GM21360 (cell line): Measurements from ENCODE around the gene APPBP2.
A peak's percentile ranks its signal among the peaks of the same experiment; 100 is the strongest.

Experiments
- ATAC-seq: cut with Tn5 transposase; IDR thresholded peaks from one replicate; pipeline ENCODE4 v1.9.1; 2021; ENCODE audit warnings: mild to moderate bottlenecking, moderate library complexity; ENCODE audit not compliant: unreplicated experiment

APPBP2 gene

GRCh38 chr17:60403962-60404361, 122.1 kb downstream of the APPBP2 start:
- ATAC-seq: no peak

- ATAC-seq: no peak
These were observed 122.6 kb downstream of the APPBP2 start for GRCh38 chr17:60403523-60403810.

GRCh38 chr17:60401819-60402218, 124.2 kb downstream of the APPBP2 start:
- ATAC-seq: no peak

- ATAC-seq: peak; percentile 60
These were observed 127.6 kb downstream of the APPBP2 start for GRCh38 chr17:60398227-60398959.

- no peak for ATAC-seq
These were observed 129.6 kb downstream of the APPBP2 start for GRCh38 chr17:60396412-60396811.

GRCh38 chr17:60395508-60396065, 130.5 kb downstream of the APPBP2 start:
- ATAC-seq: no peak

GRCh38 chr17:60393840-60394723, 132.0 kb downstream of the APPBP2 start:
- no peak for ATAC-seq
